Measurements from ENCODE around the gene PPFIBP2.

GRCh38 chr11:7610393-7610792, 96.6 kb downstream of the PPFIBP2 start:
- no peak for TF ChIP-seq CTCF (IDR thresholded peaks at IDR 0.05)
- no peak for TF ChIP-seq POLR2AphosphoS5 (IDR thresholded peaks at IDR 0.05)
- no peak for TF ChIP-seq POLR2A (IDR thresholded peaks at IDR 0.05; ENCODE audit: low read depth)
- TF ChIP-seq EP300 (IDR thresholded peaks at IDR 0.05), result no peak

Measured in esophagus muscularis mucosa (tissue), 4 donors.